ENCODE data around the gene CBR3. TPM values are rescaled to one million over a fixed set of nuclear protein-coding genes. Genes with fewer than 3 reads are reported as not detected.

The CBR3 gene
- total RNA-seq, 2 experiments from 2014 or later = 2.6 to 3.0 TPM

DNA sequence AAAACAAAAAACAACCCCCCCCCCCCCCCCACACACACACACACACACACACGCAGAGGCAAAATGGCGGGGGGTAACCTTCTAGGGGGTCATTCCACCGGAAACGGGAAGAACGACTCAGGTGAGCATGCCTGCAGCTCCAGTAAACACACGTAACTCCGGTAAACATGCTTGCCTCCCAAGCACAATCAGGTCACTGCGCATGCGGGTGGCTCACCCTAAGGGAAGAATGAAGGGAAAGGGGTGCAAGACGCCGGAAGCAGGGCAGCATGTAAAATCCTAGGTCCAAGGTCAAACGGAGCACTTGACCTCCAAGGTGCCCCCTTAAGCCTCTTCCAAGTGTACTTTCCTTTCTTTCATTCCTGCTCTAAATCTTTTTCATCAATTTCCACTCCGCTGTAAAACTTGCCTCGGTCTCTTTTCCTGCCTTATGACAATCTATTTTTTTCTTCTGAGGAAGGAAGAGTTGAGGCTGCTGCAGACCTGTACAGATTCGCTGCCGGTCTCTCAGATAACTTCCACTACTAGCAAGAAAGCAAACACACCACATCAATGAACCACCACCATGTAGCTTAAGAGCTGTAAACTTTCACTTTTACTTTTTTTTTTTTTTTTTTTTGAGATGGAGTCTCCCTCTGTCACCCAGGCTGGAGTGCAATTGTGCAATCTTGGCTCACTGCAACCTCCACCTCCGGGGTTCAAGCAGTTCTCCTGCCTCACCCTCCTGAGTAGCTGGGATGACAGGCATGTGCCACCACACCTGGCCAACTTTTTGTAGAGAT, 21.0 kb upstream of the CBR3 start:
- Histone ChIP-seq H3K27me3 (ENCODE audit: control insufficient read depth in 1 of 2, insufficient read depth in 2 of 2, low read length in 2 of 2) (no peaks in the 10 kb centered on the region), H3K27ac (ENCODE audit: low read depth in 1 of 2, low read length in 2 of 2) (peak overlapping the region; percentile 58 to 79), H3K4me3 (ENCODE audit: low read length) (peak overlapping the region; percentile 56), H3K4me1 (ENCODE audit: insufficient read depth, low read length) (peaks cover 32% of the 10 kb centered on the region), H3K9me3 (ENCODE audit: control insufficient read depth in 1 of 2, insufficient read depth in 1 of 2, low read length in 2 of 2) (no peaks in the 10 kb centered on the region), H3K36me3 (ENCODE audit: insufficient read depth, low read length) (no peaks in the 10 kb centered on the region)
- peak in 12 of 14 experiments; percentile 18 to 92 (median 48) for DNase-seq
- peak overlapping the region; percentile 84 for H3K4me3 Mint-ChIP-seq
- peaks cover 27% of the 10 kb centered on the region for H3K4me1 Mint-ChIP-seq (ENCODE audit: low read depth)
- CTCF ChIA-PET = interaction anchor here (0.7 to 4.4 kb wide), 7 partner anchors 12 to 1065 kb away, joined by 3 to 16 read pairs (median 5); partner anchors contain the start of gene SETD4
- H3K27ac Mint-ChIP-seq = peak overlapping the region; percentile 61
- intact Hi-C loops (cut with DNase I, micrococcal nuclease) = loop anchor here in 1 of 2 experiments (2.0 to 10.0 kb wide), 3 partner anchors 53 to 709 kb away; partner anchors contain the start of gene SETD4
- POLR2A ChIA-PET = interaction anchor here (0.7 to 1.6 kb wide), 7 partner anchors 21 to 206 kb away, joined by 3 to 13 read pairs (median 3); partner anchors contain the start of genes CBR3, MORC3 and SETD4
- ATAC-seq (ENCODE audit: poor library complexity) = peak; percentile 81
- no peaks in the 10 kb centered on the region for H3K9me3 Mint-ChIP-seq
- TF ChIP-seq, protein P1, sequence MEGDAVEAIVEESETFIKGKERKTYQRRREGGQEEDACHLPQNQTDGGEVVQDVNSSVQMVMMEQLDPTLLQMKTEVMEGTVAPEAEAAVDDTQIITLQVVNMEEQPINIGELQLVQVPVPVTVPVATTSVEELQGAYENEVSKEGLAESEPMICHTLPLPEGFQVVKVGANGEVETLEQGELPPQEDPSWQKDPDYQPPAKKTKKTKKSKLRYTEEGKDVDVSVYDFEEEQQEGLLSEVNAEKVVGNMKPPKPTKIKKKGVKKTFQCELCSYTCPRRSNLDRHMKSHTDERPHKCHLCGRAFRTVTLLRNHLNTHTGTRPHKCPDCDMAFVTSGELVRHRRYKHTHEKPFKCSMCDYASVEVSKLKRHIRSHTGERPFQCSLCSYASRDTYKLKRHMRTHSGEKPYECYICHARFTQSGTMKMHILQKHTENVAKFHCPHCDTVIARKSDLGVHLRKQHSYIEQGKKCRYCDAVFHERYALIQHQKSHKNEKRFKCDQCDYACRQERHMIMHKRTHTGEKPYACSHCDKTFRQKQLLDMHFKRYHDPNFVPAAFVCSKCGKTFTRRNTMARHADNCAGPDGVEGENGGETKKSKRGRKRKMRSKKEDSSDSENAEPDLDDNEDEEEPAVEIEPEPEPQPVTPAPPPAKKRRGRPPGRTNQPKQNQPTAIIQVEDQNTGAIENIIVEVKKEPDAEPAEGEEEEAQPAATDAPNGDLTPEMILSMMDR (IDR thresholded peaks at IDR 0.05) = no peak
- H3K27me3 Mint-ChIP-seq = no peaks in the 10 kb centered on the region
- no peaks in the 10 kb centered on the region for H3K36me3 Mint-ChIP-seq (ENCODE audit: low read depth)

DNA sequence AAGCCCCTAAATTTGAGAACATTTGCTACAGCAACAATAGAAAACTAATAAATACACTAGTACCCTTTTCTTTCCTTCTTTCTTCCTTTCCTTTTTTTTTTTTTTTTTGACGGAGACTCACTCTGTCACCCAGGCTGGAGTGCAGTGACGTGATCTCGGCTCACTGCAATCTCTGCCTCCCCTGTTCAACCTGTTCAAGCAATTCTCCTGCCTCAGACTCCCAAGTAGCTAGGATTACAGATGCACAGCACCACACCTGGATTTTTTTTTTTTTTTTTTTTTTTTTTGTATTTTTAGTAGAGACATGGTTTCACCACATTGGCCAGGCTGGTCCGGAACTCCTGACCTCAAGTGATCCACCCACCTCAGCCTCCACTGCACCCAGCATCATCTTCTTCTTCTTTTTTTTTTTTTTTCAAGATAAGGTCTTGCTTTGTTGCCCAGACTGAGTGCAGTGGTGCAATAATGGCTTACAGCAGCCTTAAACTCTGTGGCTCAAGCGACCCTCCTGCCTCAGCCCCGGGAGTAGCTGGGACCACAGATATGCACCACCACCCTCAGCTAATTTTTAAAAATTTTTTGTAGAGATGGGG, 19.6 kb upstream of the CBR3 start:
- POLR2A ChIA-PET = interaction anchor here (1.4 kb wide), 1 partner anchor 36 kb away, joined by 4 read pairs; no protein-coding TSS in a partner anchor
- H3K27ac Mint-ChIP-seq = peak overlapping the region; percentile 35
- Histone ChIP-seq H3K4me1 (ENCODE audit: insufficient read depth, low read length) (peaks cover 32% of the 10 kb centered on the region), H3K9me3 (ENCODE audit: control insufficient read depth in 1 of 2, insufficient read depth in 1 of 2, low read length in 2 of 2) (no peaks in the 10 kb centered on the region), H3K27ac (ENCODE audit: low read depth in 1 of 2, low read length in 2 of 2) (peak overlapping the region in 1 of 2 donors; percentile 3), H3K27me3 (ENCODE audit: control insufficient read depth in 1 of 2, insufficient read depth in 2 of 2, low read length in 2 of 2) (no peaks in the 10 kb centered on the region), H3K36me3 (ENCODE audit: insufficient read depth, low read length) (no peaks in the 10 kb centered on the region), H3K4me3 (ENCODE audit: low read length) (no peak overlapping the region)
- no peaks in the 10 kb centered on the region for H3K9me3 Mint-ChIP-seq
- peaks cover 27% of the 10 kb centered on the region for H3K4me1 Mint-ChIP-seq (ENCODE audit: low read depth)
- no peak for DNase-seq
- H3K4me3 Mint-ChIP-seq = peak overlapping the region; percentile 30
- intact Hi-C loops (cut with DNase I, micrococcal nuclease) = loop anchor here in 1 of 2 experiments (2.0 to 10.0 kb wide), 3 partner anchors 54 to 710 kb away; partner anchors contain the start of gene SETD4
- ATAC-seq (ENCODE audit: poor library complexity) = no peak
- TF ChIP-seq, protein P1 (IDR thresholded peaks at IDR 0.05) = no peak
- CTCF ChIA-PET = interaction anchor here (0.7 to 4.4 kb wide), 2 partner anchors 9 to 10 kb away, joined by 4 to 16 read pairs; no protein-coding TSS in a partner anchor
- H3K27me3 Mint-ChIP-seq = no peaks in the 10 kb centered on the region
- H3K36me3 Mint-ChIP-seq (ENCODE audit: low read depth) = no peaks in the 10 kb centered on the region

DNA sequence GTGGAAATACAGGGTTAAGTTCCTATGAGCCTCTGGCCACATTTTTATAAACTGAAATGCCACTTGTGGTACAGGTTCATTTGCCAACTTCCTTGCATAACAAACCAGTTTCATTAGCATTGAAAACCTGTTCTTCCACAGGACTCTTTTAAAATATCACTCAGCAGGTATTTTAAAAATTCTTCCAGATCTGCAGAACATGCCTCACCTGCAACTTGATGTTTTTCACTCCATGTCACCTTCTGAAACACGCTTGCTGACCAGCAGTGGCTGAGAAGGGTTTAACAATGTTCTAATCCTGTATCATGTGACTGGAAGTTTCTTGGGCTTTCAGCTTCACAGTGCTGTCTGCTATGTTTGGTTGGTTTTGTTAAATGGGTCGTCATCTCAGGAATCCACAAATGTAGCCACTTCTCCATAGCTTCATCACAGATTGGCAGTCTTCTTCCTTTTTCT, 17.6 kb upstream of the CBR3 start:
- no peaks in the 10 kb centered on the region for H3K9me3 Mint-ChIP-seq
- no peak overlapping the region for H3K4me3 Mint-ChIP-seq
- no peaks in the 10 kb centered on the region for H3K27me3 Mint-ChIP-seq
- ATAC-seq (ENCODE audit: poor library complexity) (no peak), DNase-seq (no peak)
- TF ChIP-seq, protein P1 (IDR thresholded peaks at IDR 0.05) = no peak
- POLR2A ChIA-PET = no interaction called here
- intact Hi-C loops (cut with DNase I, micrococcal nuclease) = loop anchor here in 1 of 2 experiments (10.0 kb wide), 2 partner anchors 273 to 713 kb away; no protein-coding TSS in a partner anchor
- H3K27ac ChIP-seq (ENCODE audit: low read depth in 1 of 2, low read length in 2 of 2) = no peak overlapping the region
- H3K27ac Mint-ChIP-seq = no peak overlapping the region
- H3K4me1 Mint-ChIP-seq (ENCODE audit: low read depth) = peaks cover 25% of the 10 kb centered on the region
- no peak overlapping the region for H3K4me3 ChIP-seq (ENCODE audit: low read length)
- no peaks in the 10 kb centered on the region for H3K27me3 ChIP-seq (ENCODE audit: control insufficient read depth in 1 of 2, insufficient read depth in 2 of 2, low read length in 2 of 2)
- no peaks in the 10 kb centered on the region for H3K36me3 ChIP-seq (ENCODE audit: insufficient read depth, low read length)
- H3K9me3 ChIP-seq (ENCODE audit: control insufficient read depth in 1 of 2, insufficient read depth in 1 of 2, low read length in 2 of 2) = no peaks in the 10 kb centered on the region
- H3K4me1 ChIP-seq (ENCODE audit: insufficient read depth, low read length) = peaks cover 32% of the 10 kb centered on the region
- no peaks in the 10 kb centered on the region for H3K36me3 Mint-ChIP-seq (ENCODE audit: low read depth)
- CTCF ChIA-PET = interaction anchor here (4.4 kb wide), 1 partner anchor 8 kb away, joined by 16 read pairs; no protein-coding TSS in a partner anchor

Data from CD4-positive, alpha-beta T cell (primary cell).